H1 (cell line): Measurements from ENCODE around the gene PAK5. TPM values are rescaled to one million over a fixed set of nuclear protein-coding genes. Genes with fewer than 3 reads are reported as not detected.

Experiments
- ASH2L ChIP-seq: fragments of 200-600, 300-600 bp; sonication (generic); IDR thresholded peaks from one replicate; pipeline ENCODE4 v1.7.1; 2017; ENCODE audit warnings: low read length
- BRCA1 ChIP-seq: IDR thresholded peaks from 2 replicates; pipeline ENCODE4 v1.6.1; 2012; ENCODE audit warnings: low read depth, low read length, improper control_type of control experiment
- CEBPB ChIP-seq: IDR thresholded peaks from 2 replicates; pipeline ENCODE4 v1.6.1; 2012; ENCODE audit warnings: low read depth, low read length
- FOSL1 ChIP-seq: IDR thresholded peaks from 2 replicates; pipeline ENCODE4 v1.6.1; 2011; ENCODE audit warnings: mild to moderate bottlenecking, low read depth, low read length, moderate library complexity; ENCODE audit not compliant: insufficient read depth
- GABPA ChIP-seq: IDR thresholded peaks from 2 replicates; pipeline ENCODE4 v1.6.1; 2011; ENCODE audit warnings: mild to moderate bottlenecking, low read length, moderate library complexity, borderline replicate concordance; ENCODE audit not compliant: insufficient read depth
- HDAC2 ChIP-seq, 2 experiments: fragments of 300-600 bp in 1 of 2; sonication (generic) in 1 of 2; IDR thresholded peaks; 2 replicates each; pipeline ENCODE4 v1.6.1; 2011 to 2012; ENCODE audit warnings: low read depth in 2 of 2, low read length in 2 of 2, mild to moderate bottlenecking in 2 of 2, moderate library complexity in 2 of 2, borderline replicate concordance in 1 of 2, inconsistent platforms in 1 of 2
- JUN ChIP-seq: IDR thresholded peaks from 2 replicates; pipeline ENCODE4 v1.6.1; 2011; ENCODE audit warnings: low read depth, mild to moderate bottlenecking, improper control_type of control experiment, low read length
- KDM1A ChIP-seq: fragments of 200-600, 300-600 bp; sonication (generic); IDR thresholded peaks from 2 replicates; pipeline ENCODE4 v1.7.1; 2016; ENCODE audit warnings: mild to moderate bottlenecking, low read length, borderline replicate concordance
- NANOG ChIP-seq: IDR thresholded peaks from 2 replicates; pipeline ENCODE4 v1.6.1; 2011; ENCODE audit warnings: low read length, low read depth, mild to moderate bottlenecking, inconsistent platforms; ENCODE audit not compliant: insufficient read depth, poor library complexity, severe bottlenecking
- PHF8 ChIP-seq: fragments of 200-600 bp; sonication (generic); conservative IDR thresholded peaks from 2 replicates; pipeline ENCODE4 v1.7.1; 2012; ENCODE audit warnings: low read depth, mild to moderate bottlenecking, inconsistent platforms, low read length, moderate library complexity
- RBBP5 ChIP-seq: IDR thresholded peaks from 2 replicates; pipeline ENCODE4 v1.7.1; 2012; ENCODE audit warnings: low read depth, mild to moderate bottlenecking, inconsistent platforms, low read length, moderate library complexity, borderline replicate concordance
- RNF2 ChIP-seq: fragments of 200-900, 300-1000 bp; sonication (generic); IDR thresholded peaks from 2 replicates; pipeline ENCODE4 v1.7.1; 2016; ENCODE audit warnings: borderline replicate concordance, low read depth, mild to moderate bottlenecking, antibody characterized with exemption, low read length; ENCODE audit not compliant: poor library complexity, severe bottlenecking; ENCODE audit errors: missing control alignments
- RXRA ChIP-seq: IDR thresholded peaks from 2 replicates; pipeline ENCODE4 v1.6.1; 2011; ENCODE audit warnings: low read depth, mild to moderate bottlenecking, low read length, moderate library complexity; ENCODE audit not compliant: insufficient read depth
- SAP30 ChIP-seq: fragments of 300-600 bp; sonication (generic); IDR thresholded peaks from 2 replicates; pipeline ENCODE4 v1.7.1; 2012; ENCODE audit warnings: low read length, moderate library complexity, mild to moderate bottlenecking, inconsistent platforms; ENCODE audit not compliant: insufficient read depth, insufficient replicate concordance
- SIN3A ChIP-seq, 2 experiments: IDR thresholded peaks in 1 of 2; conservative IDR thresholded peaks in 1 of 2; 2 replicates each; pipeline ENCODE4 v1.6.1; 2011 to 2012; ENCODE audit warnings: low read length in 2 of 2, improper control_type of control experiment in 1 of 2, low read depth in 1 of 2, mild to moderate bottlenecking in 1 of 2
- SP4 ChIP-seq: IDR thresholded peaks from 2 replicates; pipeline ENCODE4 v1.6.1; 2012; ENCODE audit warnings: low read length, inconsistent platforms
- YY1 ChIP-seq: IDR thresholded peaks from 2 replicates; pipeline ENCODE4 v1.6.1; 2011; ENCODE audit warnings: low read depth, mild to moderate bottlenecking, low read length
- polyA plus RNA-seq, 7 experiments: library from polyadenylated mRNA; depleted of rRNA in 3 of 7; stranded (reverse) in 5 of 7; unstranded in 2 of 7; fragments of >200 nt in 5 of 7; fragments of 200-250 nt in 2 of 7; gene quantifications; 1 replicate in 5 of 7; 2 replicates in 1 of 7; 4 replicates in 1 of 7; pipeline versions ENCODE4 v1.2.1 to v1.2.3, GENCODE V29; 2011 to 2013; ENCODE audit warnings: missing spikeins in 2 of 7, mixed read lengths in 2 of 7
- total RNA-seq: library from RNA; stranded (reverse); fragmentation: NEBNext Ultra II Directional; extraction: Animal tissue kit (Norgen Biotek cat#: 25700); gene quantifications from 2 replicates; pipeline ENCODE4 v1.2.1, GENCODE V29; 2021
- TF ChIP-seq, protein P1 (sequence below): IDR thresholded peaks from 2 replicates; pipeline ENCODE4 v1.6.1; 2011; ENCODE audit warnings: low read length, improper control_type of control experiment
- TF ChIP-seq, protein P2 (sequence below), 3 experiments: IDR thresholded peaks; 1 replicate in 2 of 3; 2 replicates in 1 of 3; pipeline versions ENCODE4 v1.5.1 to v1.6.1; 2011; ENCODE audit warnings: low read length in 3 of 3, mild to moderate bottlenecking in 3 of 3, inconsistent platforms in 2 of 3, low read depth in 1 of 3, moderate library complexity in 1 of 3; ENCODE audit not compliant: insufficient read depth in 1 of 3; ENCODE audit errors: control extremely low read depth in 1 of 3

The PAK5 gene
- total and polyA plus RNA-seq, 2 of the 8 experiments (the other 6 are each of a cell fraction or from before 2014, with no cell fraction given), result 0.54 to 0.80 TPM

DNA sequence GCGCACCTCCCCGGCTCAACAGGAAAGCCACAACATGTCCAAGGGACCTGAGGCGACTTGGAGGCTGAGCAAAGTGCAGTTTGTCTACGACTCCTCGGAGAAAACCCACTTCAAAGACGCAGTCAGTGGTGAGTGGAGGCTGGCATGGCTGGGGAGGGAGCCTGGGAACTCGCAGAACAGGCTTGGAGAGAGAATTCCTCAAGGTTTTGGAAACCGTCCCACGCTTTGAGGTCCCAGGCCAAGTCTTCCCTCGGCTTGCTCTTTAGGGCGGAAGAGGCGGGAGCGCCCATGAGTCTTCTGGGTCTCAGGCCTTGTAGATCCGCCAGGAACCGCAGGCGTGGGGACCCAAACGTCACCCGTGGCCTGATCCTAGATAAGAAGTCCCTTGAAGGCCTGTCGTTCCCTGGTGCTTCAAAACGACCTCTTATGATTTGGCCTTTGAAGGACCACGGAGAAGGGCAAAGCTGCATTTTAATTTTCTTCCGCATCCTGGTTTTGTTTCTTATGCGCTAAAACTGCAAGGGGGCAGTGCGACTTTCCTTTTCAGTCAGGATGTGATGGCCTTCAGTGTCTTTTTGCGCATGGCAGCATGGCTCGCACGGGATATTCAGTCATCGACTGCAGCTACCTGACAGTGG lies 322.5 kb downstream of the PAK5 start (continued):
- TF ChIP-seq GABPA (no peak), YY1 (0 out of 2 replicates have a peak, but pooled peaks have one; percentile 18), RBBP5 (no peak), ASH2L (peak; percentile 38), RXRA (no peak), HDAC2 (IDR thresholded peaks at IDR 0.05; ENCODE audit: borderline replicate concordance in 1 of 2, low read depth in 2 of 2, low read length in 2 of 2) (no peak), BRCA1 (no peak), SIN3A (conservative IDR thresholded peaks at IDR 0.05 in 1 of 2, IDR thresholded peaks at IDR 0.05 in 1 of 2; ENCODE audit: low read depth in 1 of 2, low read length in 2 of 2) (no peak; a peak in 1 of 4 replicates), FOSL1 (no peak), JUN (no peak), SAP30 (no peak), NANOG (no peak), CEBPB (no peak), RNF2 (peak; percentile 81), KDM1A (no peak), SP4 (no peak), PHF8 (0 out of 2 replicates have a peak, but pooled peaks have one; percentile 8)
- TF ChIP-seq, protein P1, sequence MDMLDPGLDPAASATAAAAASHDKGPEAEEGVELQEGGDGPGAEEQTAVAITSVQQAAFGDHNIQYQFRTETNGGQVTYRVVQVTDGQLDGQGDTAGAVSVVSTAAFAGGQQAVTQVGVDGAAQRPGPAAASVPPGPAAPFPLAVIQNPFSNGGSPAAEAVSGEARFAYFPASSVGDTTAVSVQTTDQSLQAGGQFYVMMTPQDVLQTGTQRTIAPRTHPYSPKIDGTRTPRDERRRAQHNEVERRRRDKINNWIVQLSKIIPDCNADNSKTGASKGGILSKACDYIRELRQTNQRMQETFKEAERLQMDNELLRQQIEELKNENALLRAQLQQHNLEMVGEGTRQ, result no peak
- TF ChIP-seq, protein P2, sequence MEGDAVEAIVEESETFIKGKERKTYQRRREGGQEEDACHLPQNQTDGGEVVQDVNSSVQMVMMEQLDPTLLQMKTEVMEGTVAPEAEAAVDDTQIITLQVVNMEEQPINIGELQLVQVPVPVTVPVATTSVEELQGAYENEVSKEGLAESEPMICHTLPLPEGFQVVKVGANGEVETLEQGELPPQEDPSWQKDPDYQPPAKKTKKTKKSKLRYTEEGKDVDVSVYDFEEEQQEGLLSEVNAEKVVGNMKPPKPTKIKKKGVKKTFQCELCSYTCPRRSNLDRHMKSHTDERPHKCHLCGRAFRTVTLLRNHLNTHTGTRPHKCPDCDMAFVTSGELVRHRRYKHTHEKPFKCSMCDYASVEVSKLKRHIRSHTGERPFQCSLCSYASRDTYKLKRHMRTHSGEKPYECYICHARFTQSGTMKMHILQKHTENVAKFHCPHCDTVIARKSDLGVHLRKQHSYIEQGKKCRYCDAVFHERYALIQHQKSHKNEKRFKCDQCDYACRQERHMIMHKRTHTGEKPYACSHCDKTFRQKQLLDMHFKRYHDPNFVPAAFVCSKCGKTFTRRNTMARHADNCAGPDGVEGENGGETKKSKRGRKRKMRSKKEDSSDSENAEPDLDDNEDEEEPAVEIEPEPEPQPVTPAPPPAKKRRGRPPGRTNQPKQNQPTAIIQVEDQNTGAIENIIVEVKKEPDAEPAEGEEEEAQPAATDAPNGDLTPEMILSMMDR (IDR thresholded peaks at IDR 0.05; ENCODE audit: control extremely low read depth in 1 of 3, insufficient read depth in 1 of 3, low read depth in 1 of 3, low read length in 3 of 3), result no peak
